PFSK-1 (cell line): ENCODE data around the gene MRPS33.

Source experiments
- FOXP2 ChIP-seq: optimal IDR thresholded peaks from 2 replicates; pipeline ENCODE3; 2011; ENCODE audit warnings: borderline replicate concordance, control low read depth, inconsistent platforms; ENCODE audit not compliant: insufficient read depth; ENCODE audit errors: extremely low read length, extremely low read depth
- POLR2AphosphoS5 ChIP-seq: IDR thresholded peaks from 2 replicates; pipeline ENCODE4 v1.6.1; 2012; ENCODE audit warnings: low read depth, mild to moderate bottlenecking, control low read depth, low read length, moderate library complexity
- SIN3A ChIP-seq: IDR thresholded peaks from 2 replicates; pipeline ENCODE4 v1.6.1; 2012; ENCODE audit warnings: mild to moderate bottlenecking, low read length, moderate library complexity, borderline replicate concordance; ENCODE audit not compliant: insufficient read depth
- TAF1 ChIP-seq: IDR thresholded peaks from 2 replicates; pipeline ENCODE4 v1.6.1; 2012; ENCODE audit warnings: low read length, control low read depth, borderline replicate concordance; ENCODE audit not compliant: insufficient read depth
- TF ChIP-seq, protein P1 (sequence below), 2 experiments: IDR thresholded peaks; 2 replicates each; pipeline versions ENCODE4 v1.6.1 to v1.8.0; 2011 to 2012; ENCODE audit warnings: low read depth in 2 of 2, low read length in 2 of 2, control low read depth in 1 of 2, inconsistent platforms in 1 of 2, mild to moderate bottlenecking in 1 of 2, moderate library complexity in 1 of 2; ENCODE audit not compliant: insufficient read depth in 1 of 2

The MRPS33 gene

DNA sequence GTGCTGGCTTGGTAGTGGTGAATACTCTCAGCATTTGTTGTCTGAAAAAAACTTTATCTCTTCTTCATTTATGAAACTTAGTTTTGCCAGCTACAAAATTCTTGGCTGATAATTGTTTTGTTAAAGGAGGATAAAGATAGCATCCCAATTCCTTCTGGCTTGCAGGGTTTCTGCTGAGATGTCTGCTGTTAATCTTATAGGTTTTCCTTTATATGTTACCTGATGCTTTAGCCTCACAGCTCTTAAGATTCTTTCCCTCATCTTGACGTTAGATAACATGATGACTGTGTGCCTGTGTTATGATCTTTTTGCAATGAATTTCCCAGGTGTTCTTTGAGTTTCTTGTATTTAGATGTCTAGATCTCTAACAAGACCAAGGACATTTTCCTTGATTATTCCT, 9.9 kb upstream of the MRPS33 start:
- TF ChIP-seq, protein P1, sequence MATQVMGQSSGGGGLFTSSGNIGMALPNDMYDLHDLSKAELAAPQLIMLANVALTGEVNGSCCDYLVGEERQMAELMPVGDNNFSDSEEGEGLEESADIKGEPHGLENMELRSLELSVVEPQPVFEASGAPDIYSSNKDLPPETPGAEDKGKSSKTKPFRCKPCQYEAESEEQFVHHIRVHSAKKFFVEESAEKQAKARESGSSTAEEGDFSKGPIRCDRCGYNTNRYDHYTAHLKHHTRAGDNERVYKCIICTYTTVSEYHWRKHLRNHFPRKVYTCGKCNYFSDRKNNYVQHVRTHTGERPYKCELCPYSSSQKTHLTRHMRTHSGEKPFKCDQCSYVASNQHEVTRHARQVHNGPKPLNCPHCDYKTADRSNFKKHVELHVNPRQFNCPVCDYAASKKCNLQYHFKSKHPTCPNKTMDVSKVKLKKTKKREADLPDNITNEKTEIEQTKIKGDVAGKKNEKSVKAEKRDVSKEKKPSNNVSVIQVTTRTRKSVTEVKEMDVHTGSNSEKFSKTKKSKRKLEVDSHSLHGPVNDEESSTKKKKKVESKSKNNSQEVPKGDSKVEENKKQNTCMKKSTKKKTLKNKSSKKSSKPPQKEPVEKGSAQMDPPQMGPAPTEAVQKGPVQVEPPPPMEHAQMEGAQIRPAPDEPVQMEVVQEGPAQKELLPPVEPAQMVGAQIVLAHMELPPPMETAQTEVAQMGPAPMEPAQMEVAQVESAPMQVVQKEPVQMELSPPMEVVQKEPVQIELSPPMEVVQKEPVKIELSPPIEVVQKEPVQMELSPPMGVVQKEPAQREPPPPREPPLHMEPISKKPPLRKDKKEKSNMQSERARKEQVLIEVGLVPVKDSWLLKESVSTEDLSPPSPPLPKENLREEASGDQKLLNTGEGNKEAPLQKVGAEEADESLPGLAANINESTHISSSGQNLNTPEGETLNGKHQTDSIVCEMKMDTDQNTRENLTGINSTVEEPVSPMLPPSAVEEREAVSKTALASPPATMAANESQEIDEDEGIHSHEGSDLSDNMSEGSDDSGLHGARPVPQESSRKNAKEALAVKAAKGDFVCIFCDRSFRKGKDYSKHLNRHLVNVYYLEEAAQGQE (IDR thresholded peaks at IDR 0.05; ENCODE audit: insufficient read depth in 1 of 2, low read depth in 2 of 2, low read length in 2 of 2): no peak
- no peak for TF ChIP-seq POLR2AphosphoS5
- TF ChIP-seq SIN3A: no peak
- no peak for TF ChIP-seq TAF1

DNA sequence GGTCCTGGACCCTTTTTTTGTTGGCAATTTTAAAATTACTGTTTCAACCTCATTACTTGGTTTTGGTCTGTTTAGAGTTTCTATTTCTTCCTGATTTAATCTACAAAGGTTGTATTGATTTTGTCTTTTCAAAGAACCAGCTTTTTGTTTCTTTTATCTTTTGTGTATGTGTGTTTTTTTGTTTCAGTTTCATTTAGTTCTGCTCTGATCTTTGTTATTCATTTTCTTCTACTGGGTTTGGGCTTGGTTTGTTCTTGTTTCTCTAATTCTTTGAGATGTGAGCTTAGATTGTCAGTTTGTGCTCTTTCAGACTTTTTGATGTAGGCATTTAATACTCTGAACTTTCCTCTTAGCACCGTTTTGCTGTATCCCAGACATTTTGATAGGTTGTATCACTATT, 8.5 kb upstream of the MRPS33 start:
- TF ChIP-seq TAF1: no peak
- TF ChIP-seq, protein P1 (IDR thresholded peaks at IDR 0.05; ENCODE audit: insufficient read depth in 1 of 2, low read depth in 2 of 2, low read length in 2 of 2): no peak
- TF ChIP-seq SIN3A: no peak
- TF ChIP-seq FOXP2: no peak
- TF ChIP-seq POLR2AphosphoS5: no peak

DNA sequence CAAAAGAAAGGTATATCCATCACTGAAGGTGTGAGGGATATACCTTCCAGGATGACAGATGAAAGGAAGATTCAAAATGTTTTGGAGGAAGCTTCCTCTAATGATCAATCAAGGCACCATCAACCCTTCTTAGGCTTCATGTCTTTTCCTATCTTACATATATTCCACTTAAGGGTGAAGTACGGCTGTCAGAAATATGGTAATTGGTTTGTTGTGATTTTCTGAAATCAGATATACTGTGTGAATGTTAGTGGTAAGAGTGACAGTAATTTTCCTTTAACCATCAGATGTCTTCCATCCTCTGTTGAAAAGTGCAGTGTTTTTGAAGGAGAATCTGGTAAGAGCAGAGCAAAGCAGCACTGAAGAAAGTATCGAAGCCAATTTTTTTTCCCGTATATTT, 2.8 kb upstream of the MRPS33 start:
- TF ChIP-seq SIN3A (no peak), TAF1 (no peak), FOXP2 (no peak), POLR2AphosphoS5 (no peak)
- TF ChIP-seq, protein P1 (IDR thresholded peaks at IDR 0.05; ENCODE audit: insufficient read depth in 1 of 2, low read depth in 2 of 2, low read length in 2 of 2): no peak

DNA sequence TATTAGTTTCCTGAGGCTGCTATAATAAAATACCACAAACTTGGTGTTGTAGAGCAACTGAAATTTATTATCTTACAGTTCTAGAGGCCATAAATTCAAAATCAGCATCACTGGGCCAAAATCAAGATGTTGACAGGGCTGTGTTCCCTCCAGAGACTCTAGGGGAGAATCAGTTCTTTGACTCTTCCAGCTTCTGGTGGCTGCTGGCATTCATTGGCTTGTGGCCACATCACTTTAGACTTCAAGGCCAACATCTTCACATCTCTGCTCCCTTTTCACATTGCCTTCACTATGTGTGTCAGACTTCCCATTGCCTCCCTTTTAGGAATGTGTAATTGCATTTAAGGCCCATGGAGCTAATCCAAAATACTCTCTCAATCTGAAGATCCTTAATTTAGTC, 1.6 kb upstream of the MRPS33 start:
- TF ChIP-seq SIN3A (no peak), POLR2AphosphoS5 (no peak), TAF1 (no peak), FOXP2 (no peak)
- TF ChIP-seq, protein P1 (IDR thresholded peaks at IDR 0.05; ENCODE audit: insufficient read depth in 1 of 2, low read depth in 2 of 2, low read length in 2 of 2): no peak

DNA sequence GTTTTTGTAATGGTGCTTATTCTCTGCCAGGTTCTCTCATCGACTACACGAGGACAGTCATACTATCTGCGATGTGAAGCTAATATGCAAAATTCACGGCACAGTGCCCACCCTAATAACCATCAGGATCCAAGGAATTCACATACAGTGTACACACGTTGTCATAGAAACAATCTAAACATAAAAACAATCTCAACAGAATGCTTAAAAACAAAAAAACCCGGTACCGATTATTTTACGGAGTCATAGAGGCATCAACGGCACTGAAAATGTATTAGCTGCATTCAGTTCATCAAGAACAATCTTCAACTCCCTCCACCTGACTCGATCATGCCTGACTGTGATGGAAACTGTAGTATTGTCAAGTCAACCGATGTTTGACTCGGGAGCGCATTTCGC, 628 bp downstream of the MRPS33 start:
- TF ChIP-seq, protein P1 (IDR thresholded peaks at IDR 0.05; ENCODE audit: insufficient read depth in 1 of 2, low read depth in 2 of 2, low read length in 2 of 2): no peak
- TF ChIP-seq FOXP2: no peak
- TF ChIP-seq SIN3A: no peak
- TF ChIP-seq TAF1: no peak
- no peak for TF ChIP-seq POLR2AphosphoS5
